HepG2 (cell line): ENCODE measurements around the gene CPLX1.

Source experiments
- FOXM1 ChIP-seq: sonication (generic); formaldehyde crosslinking; IDR thresholded peaks from 2 replicates; pipeline ENCODE4 v1.5.0; 2020; ENCODE audit warnings: missing genetic modification reagents
- NR1H2 ChIP-seq: sonication (generic); formaldehyde crosslinking; IDR thresholded peaks from 2 replicates; pipeline ENCODE4 v1.8.1; 2022; ENCODE audit warnings: low read depth, missing genetic modification reagents, borderline replicate concordance
- STAG1 ChIP-seq: sonication (generic); formaldehyde crosslinking; IDR thresholded peaks from 2 replicates; pipeline ENCODE4 v1.4.0; 2020; ENCODE audit warnings: missing genetic modification reagents
- TF ChIP-seq, protein P1 (sequence below): sonication (generic); formaldehyde crosslinking; IDR thresholded peaks from 2 replicates; pipeline ENCODE4 v1.4.0; 2020; ENCODE audit warnings: mild to moderate bottlenecking, missing genetic modification reagents, borderline replicate concordance

DNA sequence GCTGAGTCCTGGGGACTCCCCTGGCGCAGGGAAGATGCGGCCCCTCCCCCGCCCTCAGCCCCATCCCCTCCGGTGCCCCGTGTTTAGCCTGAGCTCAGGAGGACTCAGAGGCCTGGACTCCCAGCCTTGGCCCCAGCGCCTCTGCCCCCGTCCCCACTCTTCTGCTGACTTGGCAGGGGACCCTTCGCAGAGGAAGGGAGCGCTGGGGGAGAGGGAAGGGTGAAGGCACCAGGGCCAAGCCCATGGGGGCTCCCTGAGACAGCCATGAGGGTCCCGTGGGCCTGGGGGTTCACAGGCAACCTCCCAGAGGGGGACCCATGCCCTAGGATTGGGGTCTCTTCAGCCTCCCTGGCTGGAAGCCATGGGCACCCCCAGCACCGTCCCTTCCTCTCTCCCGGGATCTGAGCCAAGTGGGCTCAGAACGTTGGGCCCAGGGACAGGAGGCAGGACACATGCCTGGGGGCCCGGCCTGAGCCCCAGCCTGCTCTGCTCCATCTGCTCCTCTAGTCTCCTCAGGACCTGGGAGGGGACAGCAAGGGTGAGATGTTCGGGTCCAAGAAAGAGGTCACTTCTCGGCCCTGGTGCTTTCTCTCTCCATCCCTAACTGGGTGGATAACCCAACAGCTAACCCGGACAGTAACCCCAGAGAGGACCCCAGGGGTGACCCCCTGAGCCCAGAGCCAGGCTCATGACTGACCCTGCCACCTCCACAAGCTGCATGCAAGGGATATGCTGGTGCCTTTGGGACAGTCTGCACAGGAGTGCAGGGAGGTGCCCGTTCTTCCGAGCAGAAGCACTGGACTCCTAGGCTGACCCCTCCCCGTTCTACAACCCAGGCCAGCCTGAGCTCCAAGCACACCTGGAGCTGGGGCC is 1.5 kb upstream of the CPLX1 start:
- TF ChIP-seq STAG1 (CRISPR knock-in tag) (no peak), FOXM1 (CRISPR knock-in tag) (no peak), NR1H2 (CRISPR knock-in tag) (no peak)
- TF ChIP-seq, protein P1, sequence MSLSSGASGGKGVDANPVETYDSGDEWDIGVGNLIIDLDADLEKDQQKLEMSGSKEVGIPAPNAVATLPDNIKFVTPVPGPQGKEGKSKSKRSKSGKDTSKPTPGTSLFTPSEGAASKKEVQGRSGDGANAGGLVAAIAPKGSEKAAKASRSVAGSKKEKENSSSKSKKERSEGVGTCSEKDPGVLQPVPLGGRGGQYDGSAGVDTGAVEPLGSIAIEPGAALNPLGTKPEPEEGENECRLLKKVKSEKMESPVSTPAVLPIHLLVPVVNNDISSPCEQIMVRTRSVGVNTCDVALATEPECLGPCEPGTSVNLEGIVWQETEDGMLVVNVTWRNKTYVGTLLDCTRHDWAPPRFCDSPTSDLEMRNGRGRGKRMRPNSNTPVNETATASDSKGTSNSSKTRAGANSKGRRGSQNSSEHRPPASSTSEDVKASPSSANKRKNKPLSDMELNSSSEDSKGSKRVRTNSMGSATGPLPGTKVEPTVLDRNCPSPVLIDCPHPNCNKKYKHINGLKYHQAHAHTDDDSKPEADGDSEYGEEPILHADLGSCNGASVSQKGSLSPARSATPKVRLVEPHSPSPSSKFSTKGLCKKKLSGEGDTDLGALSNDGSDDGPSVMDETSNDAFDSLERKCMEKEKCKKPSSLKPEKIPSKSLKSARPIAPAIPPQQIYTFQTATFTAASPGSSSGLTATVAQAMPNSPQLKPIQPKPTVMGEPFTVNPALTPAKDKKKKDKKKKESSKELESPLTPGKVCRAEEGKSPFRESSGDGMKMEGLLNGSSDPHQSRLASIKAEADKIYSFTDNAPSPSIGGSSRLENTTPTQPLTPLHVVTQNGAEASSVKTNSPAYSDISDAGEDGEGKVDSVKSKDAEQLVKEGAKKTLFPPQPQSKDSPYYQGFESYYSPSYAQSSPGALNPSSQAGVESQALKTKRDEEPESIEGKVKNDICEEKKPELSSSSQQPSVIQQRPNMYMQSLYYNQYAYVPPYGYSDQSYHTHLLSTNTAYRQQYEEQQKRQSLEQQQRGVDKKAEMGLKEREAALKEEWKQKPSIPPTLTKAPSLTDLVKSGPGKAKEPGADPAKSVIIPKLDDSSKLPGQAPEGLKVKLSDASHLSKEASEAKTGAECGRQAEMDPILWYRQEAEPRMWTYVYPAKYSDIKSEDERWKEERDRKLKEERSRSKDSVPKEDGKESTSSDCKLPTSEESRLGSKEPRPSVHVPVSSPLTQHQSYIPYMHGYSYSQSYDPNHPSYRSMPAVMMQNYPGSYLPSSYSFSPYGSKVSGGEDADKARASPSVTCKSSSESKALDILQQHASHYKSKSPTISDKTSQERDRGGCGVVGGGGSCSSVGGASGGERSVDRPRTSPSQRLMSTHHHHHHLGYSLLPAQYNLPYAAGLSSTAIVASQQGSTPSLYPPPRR (CRISPR knock-in tag), result no peak
